Activated naive CD4-positive, alpha-beta T cell treated with anti-CD3 and anti-CD28 coated beads, Interleukin-2, amount 10 ng/mL, durations not matched to agents 5 hours and 36 hours (primary cell): ENCODE data around the gene CLEC10A. TPM values are rescaled to one million over a fixed set of nuclear protein-coding genes. Genes with fewer than 3 reads are reported as not detected.

Experiments
- total RNA-seq, 2 experiments: library from RNA; stranded (reverse); gene quantifications; one replicate each; pipeline ENCODE4 v1.2.3, GENCODE V29; 2021

Gene CLEC10A, protein sequence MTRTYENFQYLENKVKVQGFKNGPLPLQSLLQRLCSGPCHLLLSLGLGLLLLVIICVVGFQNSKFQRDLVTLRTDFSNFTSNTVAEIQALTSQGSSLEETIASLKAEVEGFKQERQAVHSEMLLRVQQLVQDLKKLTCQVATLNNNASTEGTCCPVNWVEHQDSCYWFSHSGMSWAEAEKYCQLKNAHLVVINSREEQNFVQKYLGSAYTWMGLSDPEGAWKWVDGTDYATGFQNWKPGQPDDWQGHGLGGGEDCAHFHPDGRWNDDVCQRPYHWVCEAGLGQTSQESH
- not detected for total RNA-seq

DNA sequence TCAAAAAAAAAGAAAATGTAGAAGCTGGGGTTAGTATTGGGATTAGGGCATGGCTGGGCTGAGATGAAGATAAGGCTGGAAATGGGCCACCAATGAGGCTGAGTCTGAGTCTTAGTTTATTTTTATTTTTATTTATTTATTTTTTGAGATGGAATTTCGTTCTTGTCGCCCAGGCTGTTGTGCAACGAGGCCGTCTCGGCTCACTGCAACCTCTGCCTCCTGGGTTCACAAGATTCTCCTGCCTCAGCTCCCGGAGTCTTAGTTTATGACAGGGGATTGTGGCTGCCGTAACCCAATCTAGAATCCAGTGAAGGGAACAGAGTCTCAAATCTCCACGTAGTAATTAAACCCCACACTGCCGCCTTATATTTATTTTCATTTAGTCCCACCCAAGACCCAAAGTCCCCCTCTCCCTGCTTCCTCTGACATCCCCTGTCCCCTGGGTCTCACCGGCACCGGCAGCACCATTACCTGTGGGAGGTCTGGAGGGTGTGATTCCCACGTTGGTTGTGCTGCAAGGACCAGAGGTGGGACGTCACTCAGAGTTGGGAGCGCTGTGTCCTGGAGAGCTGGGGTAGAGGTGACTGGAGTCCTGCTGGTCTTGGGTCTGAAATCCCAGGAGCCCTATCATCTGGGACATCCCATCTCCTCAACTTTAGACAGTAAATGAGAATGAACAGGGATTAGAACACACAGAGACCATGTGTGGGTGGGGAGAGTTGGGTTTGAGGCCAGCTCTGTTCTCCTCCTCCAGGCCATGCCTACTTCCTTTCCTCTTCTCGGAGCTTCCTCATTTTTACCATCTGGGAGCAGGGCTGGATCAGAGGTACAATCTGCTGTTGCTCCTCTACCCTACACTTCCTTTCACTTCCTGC is at the start of gene CLEC10A:
CLEC10A (minus strand) TSS at position 671 of the 875 bp plus-strand sequence. CDS start 1,439 bp downstream, outside the sequence.

DNA sequence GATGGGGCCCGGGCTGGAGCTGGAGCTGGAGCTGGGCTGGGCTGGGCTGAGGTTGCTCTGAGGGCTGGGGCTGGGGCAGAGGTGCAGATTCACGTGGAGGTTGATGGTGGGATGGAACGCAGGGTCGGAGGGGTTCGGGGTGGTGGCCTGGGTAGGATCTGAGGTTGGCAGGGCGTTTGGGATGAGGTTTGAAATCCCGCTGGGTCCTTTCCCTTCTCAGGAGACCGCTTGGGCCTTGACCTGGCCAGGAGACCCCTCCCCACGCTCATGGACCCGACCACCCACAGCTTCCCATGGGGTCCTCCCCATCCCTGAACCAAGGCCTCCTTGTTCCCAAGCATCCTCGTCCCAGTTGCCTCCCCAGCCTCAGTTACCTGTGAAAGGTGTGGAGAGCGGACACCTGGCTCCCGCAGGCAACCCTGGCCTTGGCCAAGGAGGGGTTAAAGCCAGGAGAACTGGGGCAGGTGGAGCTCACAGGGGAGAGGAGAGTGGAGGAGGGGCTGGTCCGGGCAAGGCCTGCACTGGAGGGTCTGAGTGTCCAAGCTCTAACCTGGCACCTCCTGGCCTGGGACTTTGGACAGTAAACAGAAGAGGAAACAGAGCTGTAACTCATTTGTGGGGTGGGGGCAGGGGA is 34.3 kb upstream of the CLEC10A start, which contains the start of gene ASGR2:
ASGR2 (minus strand) TSS at position 582 of the 634 bp plus-strand sequence. CDS start 582 bp downstream, outside the sequence.

DNA sequence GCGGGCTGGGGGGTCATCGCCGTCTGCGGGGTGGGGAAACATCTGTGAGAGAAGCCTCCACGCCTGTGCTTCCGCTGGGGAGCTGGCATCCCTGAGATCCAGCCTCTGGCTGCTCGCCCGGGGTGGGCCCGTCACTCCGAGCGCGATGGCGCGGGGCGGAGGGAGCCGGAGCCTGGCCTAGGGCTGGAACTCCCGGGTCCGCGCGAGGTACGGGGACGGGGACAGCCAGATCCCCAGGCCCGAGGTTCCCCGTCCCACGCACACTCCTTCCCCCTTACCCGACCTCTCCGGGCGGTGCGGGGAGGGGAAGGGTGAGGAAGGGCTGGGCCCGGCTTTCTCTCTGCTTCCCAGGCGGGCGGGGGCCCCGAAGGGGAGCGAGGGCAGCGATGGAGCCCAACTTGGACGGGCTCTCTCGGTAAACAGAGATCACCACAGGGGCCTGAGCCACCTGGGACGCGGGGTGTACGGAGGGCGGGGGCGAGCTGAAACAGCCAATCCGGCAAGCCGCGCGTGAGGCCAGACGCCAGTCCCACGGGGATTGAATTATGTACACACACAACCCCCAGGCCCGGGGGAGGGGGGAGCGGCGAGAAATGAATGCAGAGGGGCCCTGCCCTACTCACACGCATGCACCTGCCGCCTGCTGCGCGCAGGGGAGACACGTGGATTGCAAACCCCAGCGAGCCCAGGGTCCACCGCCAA is 36.4 kb downstream of the CLEC10A start, which contains the start of gene SLC16A11:
SLC16A11 (minus strand) TSS at position 596 of the 702 bp plus-strand sequence; CDS start at position 17, 579 bp downstream.

DNA sequence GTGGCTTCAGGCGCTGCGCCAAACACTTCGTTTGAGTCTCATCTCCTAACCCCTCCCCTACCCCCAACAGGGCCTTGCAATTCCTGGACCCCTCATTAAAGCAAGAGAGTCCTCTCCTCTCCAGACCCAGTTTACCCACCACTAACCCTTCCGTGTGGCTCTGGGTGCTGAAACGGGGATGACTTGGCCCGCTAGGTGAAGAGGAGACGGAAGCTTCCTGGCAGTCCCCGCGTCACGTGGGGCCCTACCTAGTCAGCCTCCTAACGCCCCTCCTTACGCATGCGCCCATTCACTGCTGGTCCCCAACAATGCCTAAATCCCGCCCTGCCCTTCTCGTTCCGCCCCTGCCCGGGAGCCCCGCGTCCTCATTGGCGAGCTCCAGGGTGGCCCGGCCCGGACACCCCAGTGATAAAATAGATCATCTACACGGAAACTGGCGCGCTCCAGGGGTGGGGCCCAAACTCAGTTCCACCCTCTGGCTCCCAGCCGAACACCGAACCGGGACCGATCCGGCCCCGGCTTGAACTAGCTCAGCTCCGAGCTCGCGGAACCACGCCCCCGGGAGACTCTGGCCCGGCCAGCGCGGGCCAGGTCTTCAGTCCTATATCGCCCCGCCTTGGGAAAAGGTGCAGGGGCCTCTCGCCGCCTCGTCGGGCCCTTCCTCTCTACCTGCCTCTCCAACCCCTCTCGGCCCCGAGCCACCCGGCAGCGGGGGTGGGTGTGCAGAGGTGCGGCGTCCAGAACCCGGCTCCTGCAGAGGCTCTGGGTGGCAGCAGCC is 44.3 kb downstream of the CLEC10A start, which contains the start of gene SLC16A13:
SLC16A13 (plus strand) TSS at position 425 of the 778 bp plus-strand sequence. CDS start 368 bp downstream, outside the sequence.

Other genes starting within 250 kb of the CLEC10A start
- gene TEKT1, start 248.5 kb downstream of the CLEC10A start, total RNA-seq, result not detected
- not detected for gene ALOX12, start 84.2 kb downstream of the CLEC10A start, total RNA-seq
- gene RNASEK, start 67.6 kb downstream of the CLEC10A start, total RNA-seq, result 100 to 1,000 TPM; 170 to 178 TPM
- 1 to 10 TPM in 1 of 2 experiments, under 1 TPM in 1; 0.46 to 1.0 TPM for gene BCL6B, start 57.2 kb downstream of the CLEC10A start, total RNA-seq
- 10 to 100 TPM; 23.8 to 25.0 TPM for gene SLC16A13, start 44.2 kb downstream of the CLEC10A start, total RNA-seq
- gene SLC16A11, start 36.2 kb downstream of the CLEC10A start, total RNA-seq, result under 1 TPM; 0.12 to 0.25 TPM
- not detected for gene ASGR2, start 34.6 kb upstream of the CLEC10A start, total RNA-seq
- gene ASGR1, start 99.1 kb upstream of the CLEC10A start, total RNA-seq, result 1 to 10 TPM in 1 of 2 experiments, under 1 TPM in 1; 0.63 to 1.2 TPM
- 10 to 100 TPM; 11.6 to 11.9 TPM for gene DLG4, start 139.6 kb upstream of the CLEC10A start, total RNA-seq
- gene ACADVL, start 139.7 kb upstream of the CLEC10A start, total RNA-seq, result 100 to 1,000 TPM; 291 to 311 TPM
- gene DVL2, start 154.3 kb upstream of the CLEC10A start, total RNA-seq, result 10 to 100 TPM; 47.0 to 47.5 TPM
- gene PHF23, start 159.2 kb upstream of the CLEC10A start, total RNA-seq, result 10 to 100 TPM; 53.9 to 55.9 TPM
- 100 to 1,000 TPM; 276 to 282 TPM for gene GABARAP, start 162.2 kb upstream of the CLEC10A start, total RNA-seq
- gene CTDNEP1, start 171.5 kb upstream of the CLEC10A start, total RNA-seq, result 100 to 1,000 TPM; 154 to 160 TPM
- gene ELP5, start 172.0 kb upstream of the CLEC10A start, total RNA-seq, result 10 to 100 TPM; 36.2 to 44.5 TPM
- under 1 TPM; 0.53 to 0.76 TPM for gene CLDN7, start 182.2 kb upstream of the CLEC10A start, total RNA-seq
- gene SLC2A4, start 201.5 kb upstream of the CLEC10A start, total RNA-seq, result not detected
- gene YBX2, start 214.4 kb upstream of the CLEC10A start, total RNA-seq, result under 1 TPM; 0.55 to 0.67 TPM
- gene EIF5A, start 227.4 kb upstream of the CLEC10A start, total RNA-seq, result 100 to 1,000 TPM; 429 to 433 TPM
- gene GPS2, start 235.1 kb upstream of the CLEC10A start, total RNA-seq, result 10 to 100 TPM; 67.6 to 77.5 TPM
- 10 to 100 TPM; 35.8 to 41.7 TPM for gene NEURL4, start 249.1 kb upstream of the CLEC10A start, total RNA-seq